Measurements from ENCODE around the gene CWC27. TPM values are rescaled to one million over a fixed set of nuclear protein-coding genes. Genes with fewer than 3 reads are reported as not detected.

Gene CWC27
- polyA plus RNA-seq, 1 of the 3 experiments (the other 2 are of a cell fraction), result 6.6 TPM

DNA sequence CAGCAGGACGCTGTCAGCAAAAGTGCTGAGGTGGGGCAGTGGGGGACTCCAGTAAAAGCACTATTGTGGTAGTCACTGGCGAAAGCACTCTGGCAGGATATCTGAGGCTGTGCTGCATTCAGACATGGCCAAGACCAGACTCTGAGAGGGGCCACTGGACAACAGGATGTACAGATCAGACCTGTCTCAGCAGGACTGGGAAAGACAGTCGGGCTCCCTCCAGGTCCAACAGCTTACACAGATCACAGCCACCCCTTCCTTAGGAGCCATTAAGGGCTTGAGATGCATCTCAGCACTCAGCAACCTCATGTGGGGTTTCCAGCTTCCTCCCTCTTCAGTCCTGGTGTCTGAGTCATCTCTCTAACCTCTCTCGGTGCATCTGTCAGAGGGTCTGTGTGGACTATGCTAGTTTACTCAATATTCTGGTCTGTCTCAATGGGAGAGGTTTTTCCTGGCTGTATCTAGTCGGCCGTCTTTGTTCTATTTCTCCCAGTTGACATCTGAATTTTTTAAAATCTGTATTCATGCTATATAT, 154.5 kb downstream of the CWC27 start:
- H2AFZ ChIP-seq (ENCODE audit: low read depth), result no peak overlapping the region
- no peaks in the 10 kb centered on the region for H3K79me2 ChIP-seq (ENCODE audit: insufficient read depth)
- CTCF ChIA-PET, result interaction anchor here (1.5 kb wide), 1 partner anchor 33 kb away, joined by 3 read pairs; no protein-coding TSS in a partner anchor
- WGBS (ENCODE audit: low lambda C conversion rate), result 85% methylated on average over 5 of the region's 6 CpGs
- no peak overlapping the region for H3K27ac ChIP-seq (ENCODE audit: low read depth in 2 of 2, low read length in 1 of 2)
- H4K20me1 ChIP-seq (ENCODE audit: insufficient read depth), result no peaks in the 10 kb centered on the region
- no peak overlapping the region for H3K4me3 ChIP-seq (ENCODE audit: low read depth in 2 of 2, low read length in 1 of 2)
- no peak overlapping the region for H3K4me2 ChIP-seq
- no peaks in the 10 kb centered on the region for H3K4me1 ChIP-seq (ENCODE audit: control insufficient read depth in 1 of 2, insufficient read depth in 2 of 2, low read depth in 1 of 2, low read length in 1 of 2)
- H3K9ac ChIP-seq, result no peak overlapping the region
- no peaks in the 10 kb centered on the region for H3F3A ChIP-seq (replicated peaks; ENCODE audit: insufficient read depth)
- no peaks in the 10 kb centered on the region for H3K9me2 ChIP-seq
- TF ChIP-seq MAX (IDR thresholded peaks at IDR 0.05; ENCODE audit: low read depth) (no peak), MXI1 (IDR thresholded peaks at IDR 0.05; ENCODE audit: low read depth, low read length) (no peak), REST (IDR thresholded peaks at IDR 0.05; ENCODE audit: low read depth, low read length) (no peak), FOSL2 (IDR thresholded peaks at IDR 0.05; ENCODE audit: borderline replicate concordance, low read depth) (no peak), RXRA (IDR thresholded peaks at IDR 0.05; ENCODE audit: borderline replicate concordance, low read depth) (no peak), ELF1 (IDR thresholded peaks at IDR 0.05) (no peak), RCOR1 (IDR thresholded peaks at IDR 0.05; ENCODE audit: low read length) (no peak), EP300 (IDR thresholded peaks at IDR 0.05; ENCODE audit: borderline replicate concordance in 1 of 2, low read depth in 1 of 2, low read length in 1 of 2) (no peak), TEAD4 (IDR thresholded peaks at IDR 0.05; ENCODE audit: borderline replicate concordance, insufficient read depth) (no peak), NRF1 (IDR thresholded peaks at IDR 0.05; ENCODE audit: low read depth, low read length) (no peak), FOXJ3 (CRISPR knock-in tag; IDR thresholded peaks at IDR 0.05) (no peak)
- peaks cover 8% of the 10 kb centered on the region; the same call in 1 of the 2 replicates for H3K9me3 ChIP-seq
- POLR2A ChIA-PET, result no interaction called here
- DNase-seq, result no peak
- H3K27me3 ChIP-seq (ENCODE audit: insufficient read depth), result no peaks in the 10 kb centered on the region
- H3K36me3 ChIP-seq (replicated peaks in 1 of 2; ENCODE audit: control insufficient read depth in 1 of 2, insufficient read depth in 2 of 2, low read length in 1 of 2), result peaks cover 0 to 8% of the 10 kb centered on the region in 2 experiments

DNA sequence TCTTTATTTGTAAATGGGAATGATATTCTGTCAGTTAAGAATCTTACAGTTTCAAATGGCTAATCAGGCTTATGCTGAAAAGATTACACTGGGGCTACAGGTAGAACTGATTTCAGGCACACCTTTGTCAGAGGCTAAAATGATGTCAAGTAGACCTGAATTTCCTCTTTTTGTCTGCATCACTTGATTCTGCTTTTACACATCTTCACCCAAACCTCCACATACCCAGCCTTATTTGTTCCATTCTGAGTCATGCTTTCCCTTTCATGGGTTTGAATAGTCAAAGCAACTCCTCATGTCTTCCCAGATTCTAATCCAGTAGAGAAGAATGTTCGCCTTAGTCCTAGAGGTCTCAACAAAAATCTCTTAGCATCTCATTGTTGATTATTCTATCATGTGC, 156.4 kb downstream of the CWC27 start:
- Histone ChIP-seq H3K9me3 (peaks cover 8% of the 10 kb centered on the region; the same call in 1 of the 2 replicates), H3K9ac (no peak overlapping the region), H3K36me3 (replicated peaks in 1 of 2; ENCODE audit: control insufficient read depth in 1 of 2, insufficient read depth in 2 of 2, low read length in 1 of 2) (peaks cover 0 to 4% of the 10 kb centered on the region in 2 experiments), H3F3A (replicated peaks; ENCODE audit: insufficient read depth) (no peaks in the 10 kb centered on the region), H3K79me2 (ENCODE audit: insufficient read depth) (no peaks in the 10 kb centered on the region), H3K4me3 (ENCODE audit: low read depth in 2 of 2, low read length in 1 of 2) (no peak overlapping the region), H3K4me2 (no peak overlapping the region), H3K27ac (ENCODE audit: low read depth in 2 of 2, low read length in 1 of 2) (no peak overlapping the region), H3K4me1 (ENCODE audit: control insufficient read depth in 1 of 2, insufficient read depth in 2 of 2, low read depth in 1 of 2, low read length in 1 of 2) (no peaks in the 10 kb centered on the region), H4K20me1 (ENCODE audit: insufficient read depth) (no peaks in the 10 kb centered on the region), H3K9me2 (no peaks in the 10 kb centered on the region), H2AFZ (ENCODE audit: low read depth) (no peak overlapping the region), H3K27me3 (ENCODE audit: insufficient read depth) (no peaks in the 10 kb centered on the region)
- ChIA-PET CTCF (no interaction called here), POLR2A (no interaction called here)
- WGBS (ENCODE audit: low lambda C conversion rate), result 96% methylated on average over 1 of the region's 1 CpG
- no peak for DNase-seq
- TF ChIP-seq TAF1 (IDR thresholded peaks at IDR 0.05; ENCODE audit: borderline replicate concordance, low read depth, low read length), result no peak
- TF ChIP-seq, protein P1, sequence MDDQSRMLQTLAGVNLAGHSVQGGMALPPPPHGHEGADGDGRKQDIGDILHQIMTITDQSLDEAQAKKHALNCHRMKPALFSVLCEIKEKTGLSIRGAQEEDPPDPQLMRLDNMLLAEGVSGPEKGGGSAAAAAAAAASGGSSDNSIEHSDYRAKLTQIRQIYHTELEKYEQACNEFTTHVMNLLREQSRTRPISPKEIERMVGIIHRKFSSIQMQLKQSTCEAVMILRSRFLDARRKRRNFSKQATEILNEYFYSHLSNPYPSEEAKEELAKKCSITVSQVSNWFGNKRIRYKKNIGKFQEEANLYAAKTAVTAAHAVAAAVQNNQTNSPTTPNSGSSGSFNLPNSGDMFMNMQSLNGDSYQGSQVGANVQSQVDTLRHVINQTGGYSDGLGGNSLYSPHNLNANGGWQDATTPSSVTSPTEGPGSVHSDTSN (IDR thresholded peaks at IDR 0.05), result no peak
- no peak for TF ChIP-seq MEF2A (IDR thresholded peaks at IDR 0.05; ENCODE audit: borderline replicate concordance, low read depth)
- TF ChIP-seq, protein P2, sequence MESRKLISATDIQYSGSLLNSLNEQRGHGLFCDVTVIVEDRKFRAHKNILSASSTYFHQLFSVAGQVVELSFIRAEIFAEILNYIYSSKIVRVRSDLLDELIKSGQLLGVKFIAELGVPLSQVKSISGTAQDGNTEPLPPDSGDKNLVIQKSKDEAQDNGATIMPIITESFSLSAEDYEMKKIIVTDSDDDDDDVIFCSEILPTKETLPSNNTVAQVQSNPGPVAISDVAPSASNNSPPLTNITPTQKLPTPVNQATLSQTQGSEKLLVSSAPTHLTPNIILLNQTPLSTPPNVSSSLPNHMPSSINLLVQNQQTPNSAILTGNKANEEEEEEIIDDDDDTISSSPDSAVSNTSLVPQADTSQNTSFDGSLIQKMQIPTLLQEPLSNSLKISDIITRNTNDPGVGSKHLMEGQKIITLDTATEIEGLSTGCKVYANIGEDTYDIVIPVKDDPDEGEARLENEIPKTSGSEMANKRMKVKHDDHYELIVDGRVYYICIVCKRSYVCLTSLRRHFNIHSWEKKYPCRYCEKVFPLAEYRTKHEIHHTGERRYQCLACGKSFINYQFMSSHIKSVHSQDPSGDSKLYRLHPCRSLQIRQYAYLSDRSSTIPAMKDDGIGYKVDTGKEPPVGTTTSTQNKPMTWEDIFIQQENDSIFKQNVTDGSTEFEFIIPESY (IDR thresholded peaks at IDR 0.05; ENCODE audit: borderline replicate concordance, low read depth), result no peak
- no peak for TF ChIP-seq IRF3 (IDR thresholded peaks at IDR 0.05; ENCODE audit: low read depth, low read length)
- TF ChIP-seq NFIC (IDR thresholded peaks at IDR 0.05; ENCODE audit: borderline replicate concordance), result no peak
- no peak for TF ChIP-seq GABPA (IDR thresholded peaks at IDR 0.05; ENCODE audit: low read depth)

Measured in SK-N-SH (cell line).